Gastroesophageal sphincter (tissue), 3 donors: Measurements from ENCODE around the gene CD47.

ENCODE experiments used
- CTCF ChIP-seq, 4 experiments: fragments of 200-600 bp in 2 of 4; fragments of 450-650 bp in 2 of 4; sonication (generic) in 1 of 4; IDR thresholded peaks; one replicate each; pipeline ENCODE4 v1.5.1; 2017 to 2019; ENCODE audit warnings: antibody characterized with exemption in 4 of 4, mild to moderate bottlenecking in 2 of 4, moderate library complexity in 2 of 4
- POLR2A ChIP-seq, 2 donors: fragments of 450-650 bp; IDR thresholded peaks; one replicate each; pipeline ENCODE4 v1.6.1; 2017; ENCODE audit warnings: antibody characterized with exemption in 2 of 2, mild to moderate bottlenecking in 2 of 2, moderate library complexity in 1 of 2

GRCh38 chr3:108131475-108132134 is 40.8 kb upstream of the CD47 start:
- TF ChIP-seq CTCF (IDR thresholded peaks at IDR 0.05) (no peak), POLR2A (IDR thresholded peaks at IDR 0.05) (no peak)
